HG03025 (cell line): Measurements from ENCODE around the gene CD1D.
"Not testable (repeated sequence)": the region's sequence is repeated elsewhere in the genome, so short reads cannot be mapped to it uniquely, and the experiment has no call there.

Experiments used
- ATAC-seq: cut with Tn5 transposase; IDR thresholded peaks from one replicate; pipeline ENCODE4 v1.9.1; 2021; ENCODE audit warnings: mild to moderate bottlenecking, moderate library complexity; ENCODE audit not compliant: unreplicated experiment, low FRiP score

The CD1D gene

DNA sequence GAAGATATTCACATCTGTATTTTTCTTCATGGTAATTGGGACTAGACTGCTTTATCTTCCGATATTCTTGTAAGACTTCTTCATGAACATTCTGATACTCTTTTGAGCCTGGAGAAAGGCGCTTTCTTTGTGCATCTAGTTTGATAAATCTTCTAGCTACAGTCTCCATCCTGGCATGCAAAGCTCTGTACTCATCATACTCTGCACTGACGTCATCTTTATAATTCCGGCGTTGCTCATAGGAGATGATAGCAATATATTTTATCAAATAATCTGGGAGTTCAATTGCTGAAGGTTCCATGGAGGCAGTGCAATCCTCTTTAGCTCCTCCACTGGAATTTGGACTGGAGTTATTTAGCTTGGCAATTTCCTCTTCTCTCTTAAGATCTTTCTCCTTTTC, 4.8 kb upstream of the CD1D start:
- ATAC-seq = not testable (repeated sequence)

DNA sequence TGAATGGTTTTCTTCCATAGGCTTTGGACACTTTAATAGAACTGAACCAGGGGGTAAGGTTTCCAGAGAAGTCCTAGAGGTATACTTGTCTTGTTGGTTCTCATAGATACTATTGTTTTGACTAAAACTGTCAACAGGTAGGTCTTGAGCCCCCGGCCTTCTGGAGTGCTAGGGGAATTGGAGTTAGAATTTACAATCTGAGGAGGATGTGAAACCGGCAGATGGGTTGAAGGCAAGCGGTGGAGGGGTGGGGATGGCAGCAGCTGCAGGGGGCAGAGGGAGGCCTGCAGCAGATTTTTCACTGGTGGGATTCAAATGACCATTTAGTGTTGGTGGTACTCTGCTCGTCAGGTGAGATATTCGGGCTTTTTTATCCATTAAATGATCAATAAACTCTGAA, 4.3 kb upstream of the CD1D start:
- no peak for ATAC-seq

DNA sequence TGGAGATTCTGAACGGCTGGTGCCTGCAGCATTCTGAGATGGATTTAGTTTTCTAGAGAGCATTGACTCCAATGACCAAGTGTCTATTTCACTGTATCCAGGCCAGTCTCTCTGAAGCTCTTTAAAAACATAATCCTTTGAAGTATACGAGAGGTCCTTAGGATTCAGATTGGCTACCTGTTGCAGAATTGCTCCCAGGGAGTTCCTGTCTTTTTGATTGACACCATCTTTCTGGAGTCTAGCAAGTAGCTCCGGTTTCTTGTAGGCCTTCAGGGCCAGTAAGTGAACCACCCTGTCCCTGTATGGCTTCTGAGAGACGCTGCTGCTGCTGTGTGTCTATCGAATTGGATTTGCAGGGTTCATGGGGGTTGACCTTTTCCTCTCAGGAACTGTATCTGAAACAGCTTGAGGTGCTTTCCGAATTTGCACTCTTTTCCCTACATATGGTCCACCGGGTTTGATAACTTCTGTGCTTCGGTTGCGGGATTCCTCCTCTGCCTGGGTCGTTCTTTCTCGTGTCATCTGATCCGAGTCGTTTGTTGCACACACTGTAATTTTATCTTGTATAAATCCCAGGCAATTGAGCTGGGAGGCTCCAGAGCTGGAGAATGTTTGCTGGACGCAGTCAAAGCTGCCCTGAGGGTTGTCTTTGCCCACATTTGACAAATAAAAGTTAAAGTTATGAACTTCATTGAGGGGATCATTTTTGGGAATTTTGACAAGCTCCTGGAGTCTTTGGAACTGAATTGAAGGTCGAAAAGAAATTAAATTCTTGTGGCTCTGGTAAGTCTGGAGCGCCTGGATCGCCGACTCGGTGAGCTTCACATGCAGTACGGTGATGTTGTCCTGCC, 3.6 kb upstream of the CD1D start:
- not testable (repeated sequence) for ATAC-seq

DNA sequence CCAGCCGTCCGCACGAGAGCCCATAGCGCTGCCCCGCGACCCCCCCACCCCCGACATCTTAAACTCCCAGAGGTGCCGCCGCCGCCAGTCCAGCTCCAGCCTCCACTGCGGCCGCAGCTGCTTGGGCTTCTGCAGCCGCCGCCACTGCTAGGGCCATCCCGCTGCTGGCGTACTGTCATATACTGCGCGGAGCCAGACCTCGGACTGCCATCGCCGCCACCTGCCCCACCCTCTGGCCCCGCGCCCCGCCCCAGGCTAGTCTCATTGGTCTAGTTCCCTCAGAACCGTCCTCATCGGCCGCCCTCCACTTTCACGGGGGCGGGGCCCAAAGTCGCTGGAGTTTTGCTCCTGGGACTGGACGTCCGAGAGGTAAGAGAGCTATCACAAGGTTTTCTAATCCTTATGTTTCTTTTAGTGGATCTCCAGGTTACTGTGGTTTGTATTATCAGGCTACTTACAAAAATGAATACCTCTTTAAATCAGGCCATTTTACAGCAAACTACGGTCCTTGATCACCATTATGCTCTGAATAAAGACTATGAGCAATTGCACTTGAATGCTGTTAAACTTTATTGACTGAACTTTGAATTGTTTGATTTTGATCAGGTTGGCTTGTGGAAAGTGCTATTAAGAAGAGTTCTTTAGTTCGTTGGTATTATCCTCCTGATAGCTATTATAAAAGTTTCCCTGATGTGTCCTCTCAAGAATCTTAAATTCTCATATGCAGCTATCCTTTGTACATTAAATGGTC, 2.8 kb upstream of the CD1D start:
- no peak for ATAC-seq

DNA sequence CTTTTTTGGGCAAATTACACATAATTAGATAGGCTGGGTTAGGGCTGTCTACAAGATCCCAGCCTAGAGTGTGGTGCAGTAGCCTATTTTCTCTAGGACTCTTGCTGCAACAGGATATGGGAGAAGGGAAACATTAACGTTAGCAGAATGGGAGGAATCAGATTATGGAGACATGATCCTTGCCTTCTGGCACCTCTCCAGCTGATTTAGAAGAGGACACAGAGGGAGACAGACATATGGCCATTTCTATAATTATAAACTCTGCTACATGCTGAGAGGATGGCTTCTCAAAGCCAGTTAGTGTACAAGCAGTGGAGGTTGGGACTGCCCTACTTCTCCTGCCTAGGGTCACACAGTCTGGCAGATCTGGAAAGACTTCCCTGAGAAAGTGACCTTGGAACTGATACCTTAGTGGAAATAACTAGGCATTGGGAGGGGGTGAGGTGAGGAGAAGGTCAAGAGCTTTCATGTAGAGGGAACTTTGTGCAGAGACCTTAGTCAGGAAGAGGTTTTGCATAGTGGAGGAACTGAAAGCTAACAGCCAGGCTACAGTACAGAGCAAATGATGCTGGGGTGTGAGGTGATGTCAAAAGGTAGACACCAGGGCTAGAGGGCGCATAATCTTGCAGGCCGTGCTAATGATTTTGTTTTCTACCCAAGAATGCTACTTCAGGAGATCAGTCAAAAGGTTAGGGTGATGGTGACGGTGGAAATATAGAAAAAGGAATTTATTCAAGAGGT, 1.2 kb upstream of the CD1D start:
- ATAC-seq = peak; percentile 91

DNA sequence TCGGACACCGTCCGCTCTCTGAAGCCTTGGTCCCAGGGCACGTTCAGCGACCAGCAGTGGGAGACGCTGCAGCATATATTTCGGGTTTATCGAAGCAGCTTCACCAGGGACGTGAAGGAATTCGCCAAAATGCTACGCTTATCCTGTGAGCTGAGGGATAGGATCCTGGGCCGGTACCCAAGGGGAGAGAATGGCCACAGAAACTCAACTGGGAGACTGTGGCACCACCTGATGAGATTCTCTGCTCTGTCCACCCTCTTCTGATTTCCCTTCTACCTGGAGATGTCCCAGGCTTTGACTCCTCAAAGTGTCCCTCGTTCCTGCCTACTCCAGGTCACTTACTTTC, 855 bp downstream of the CD1D start:
- no peak for ATAC-seq

DNA sequence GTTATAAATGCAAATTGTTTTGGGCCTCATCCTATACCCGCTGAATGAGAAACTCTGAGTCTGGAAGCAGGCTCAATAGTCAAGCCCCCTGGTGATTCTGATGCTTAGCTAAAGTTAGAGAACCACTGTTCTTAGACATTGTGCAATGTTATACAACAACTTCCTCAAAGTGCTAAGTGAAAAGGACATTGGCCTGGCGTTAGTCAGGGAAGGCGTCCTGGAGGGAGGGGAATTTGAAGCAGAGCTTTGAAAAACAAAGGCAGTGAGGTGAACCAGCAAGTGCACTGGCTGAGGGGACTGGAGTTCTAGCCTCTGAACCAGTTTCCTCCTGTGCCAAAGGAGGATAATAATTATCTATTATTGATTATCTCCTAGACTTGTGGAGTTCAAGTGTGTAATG, 5.1 kb downstream of the CD1D start:
- ATAC-seq = no peak

DNA sequence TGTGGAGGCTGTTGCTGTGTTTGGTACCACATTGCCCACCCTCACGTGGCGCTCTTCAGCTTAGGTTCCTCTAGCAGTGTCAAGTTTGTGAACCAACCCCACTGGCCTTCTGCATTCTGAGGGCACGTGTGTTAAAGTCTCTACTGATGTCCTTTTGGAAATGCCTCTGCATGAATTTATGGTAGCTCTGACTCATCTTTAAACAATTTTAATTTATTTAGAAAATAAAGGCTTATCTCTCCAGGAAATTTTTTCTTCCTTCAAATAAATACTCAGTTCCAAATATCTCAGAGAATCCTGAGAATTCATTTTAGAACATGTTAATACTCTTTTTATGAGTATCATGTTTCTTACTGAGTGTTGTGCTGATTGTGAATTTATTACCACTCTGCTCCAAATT, 5.5 kb downstream of the CD1D start:
- no peak for ATAC-seq

DNA sequence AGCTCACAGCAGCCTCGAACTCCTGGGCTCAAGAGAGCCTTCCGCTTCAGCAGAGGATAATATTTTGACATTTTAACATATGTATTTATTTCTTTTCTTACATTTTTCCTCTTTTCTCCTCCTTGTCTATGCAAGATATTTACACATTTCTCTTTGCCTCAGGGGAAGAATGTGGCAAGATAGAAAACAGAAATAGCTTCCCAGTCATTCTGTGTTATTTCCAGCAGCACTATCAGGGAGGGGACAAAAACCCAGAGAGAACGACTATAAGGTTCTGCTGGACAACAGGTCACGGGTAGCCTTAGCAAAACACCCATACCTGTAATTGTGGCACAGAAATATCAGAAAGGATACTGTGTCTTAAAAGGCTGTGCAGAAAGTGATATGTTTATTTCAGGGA, 7.9 kb downstream of the CD1D start:
- no peak for ATAC-seq

DNA sequence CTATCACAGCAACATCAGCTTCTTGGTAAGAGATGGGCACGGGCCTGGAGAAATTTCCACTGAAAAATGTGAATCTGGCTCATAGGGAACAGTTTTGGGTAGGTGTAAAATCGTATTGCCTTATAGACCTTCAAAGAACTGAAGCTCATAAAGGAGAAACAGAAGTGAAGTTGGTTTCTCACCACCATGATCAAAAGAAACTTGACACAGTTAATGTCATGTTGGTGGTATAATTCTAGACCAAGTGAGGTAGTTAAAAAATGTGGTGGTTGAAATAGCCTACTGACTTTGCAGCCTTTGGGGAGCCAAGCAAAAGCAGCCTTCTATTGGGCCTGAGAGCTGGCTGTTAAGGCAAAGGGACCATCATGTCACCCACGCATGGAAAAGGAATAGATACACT, 8.9 kb downstream of the CD1D start:
- ATAC-seq = no peak

DNA sequence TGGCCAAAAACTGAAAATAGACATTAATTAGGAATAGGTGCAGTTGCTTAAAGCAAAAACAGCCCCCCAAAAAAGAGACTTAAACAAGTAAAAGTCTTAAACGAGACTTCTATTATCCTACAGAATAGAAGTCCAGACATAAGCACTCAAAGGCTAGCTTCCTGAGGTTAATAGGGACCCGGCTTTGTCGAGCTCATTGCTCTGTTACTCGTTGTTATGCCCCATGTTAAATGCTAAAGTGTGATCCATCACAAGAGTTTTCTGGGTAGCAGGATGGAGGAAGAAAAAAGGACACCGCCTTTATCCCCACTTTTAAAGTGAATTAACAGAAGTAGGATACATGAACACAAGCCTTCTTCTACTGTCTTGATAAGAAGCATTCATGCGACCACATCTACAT, 10.6 kb downstream of the CD1D start:
- ATAC-seq = no peak

DNA sequence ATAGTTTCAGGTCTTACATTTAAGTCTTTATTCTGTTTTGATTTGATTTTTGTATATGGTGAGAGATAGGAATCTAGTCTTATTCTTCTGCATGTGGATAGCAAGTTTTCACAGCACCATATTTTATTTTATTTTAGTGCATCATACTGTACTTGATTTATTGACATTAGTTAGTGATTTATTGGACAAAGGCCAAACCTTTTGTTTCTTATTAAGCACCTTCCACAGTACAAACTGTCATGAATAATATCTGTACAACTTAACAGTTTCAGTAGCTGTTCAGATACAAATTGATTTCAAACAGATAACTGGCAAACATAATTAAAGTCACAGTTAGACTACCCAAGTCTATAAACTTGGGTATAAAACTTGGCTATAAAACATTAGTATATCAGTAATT, 15.8 kb downstream of the CD1D start:
- ATAC-seq = no peak

DNA sequence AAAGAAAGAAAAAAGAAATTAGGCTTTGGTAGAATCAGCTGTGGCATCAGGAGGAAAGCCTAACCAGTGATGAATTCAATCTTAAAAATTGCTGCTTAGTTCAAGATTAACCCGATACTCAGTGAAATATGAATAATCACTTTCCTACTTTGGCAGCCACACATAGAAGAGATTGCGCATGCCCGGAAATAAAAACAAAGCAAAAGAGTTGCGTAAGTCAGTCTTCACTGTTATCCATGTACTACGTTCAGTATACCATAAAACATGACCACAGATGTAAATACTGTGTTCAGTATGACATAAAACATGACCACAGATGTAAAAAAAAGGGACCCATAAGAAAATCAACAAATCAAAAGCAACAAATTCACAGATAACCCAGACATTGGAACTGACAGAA, 19.2 kb downstream of the CD1D start:
- ATAC-seq = no peak

DNA sequence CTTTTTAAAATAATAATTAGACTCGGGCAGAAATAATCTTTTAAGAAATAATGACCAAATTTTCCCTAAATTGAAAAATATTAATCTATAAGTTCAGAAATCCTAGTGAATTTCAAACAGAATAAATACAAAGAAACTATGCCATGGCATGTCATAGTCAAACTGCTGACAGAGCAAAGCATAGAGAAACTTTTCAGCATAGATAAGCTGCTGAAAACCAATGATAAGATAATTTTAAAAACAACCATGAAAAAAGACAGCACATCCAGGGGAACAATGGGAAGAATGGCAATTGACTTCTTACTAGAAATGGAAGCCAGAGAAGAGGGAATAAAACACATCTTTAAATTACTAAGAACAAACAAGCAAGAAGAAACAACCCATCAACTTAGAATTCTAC, 19.8 kb downstream of the CD1D start:
- ATAC-seq = no peak

DNA sequence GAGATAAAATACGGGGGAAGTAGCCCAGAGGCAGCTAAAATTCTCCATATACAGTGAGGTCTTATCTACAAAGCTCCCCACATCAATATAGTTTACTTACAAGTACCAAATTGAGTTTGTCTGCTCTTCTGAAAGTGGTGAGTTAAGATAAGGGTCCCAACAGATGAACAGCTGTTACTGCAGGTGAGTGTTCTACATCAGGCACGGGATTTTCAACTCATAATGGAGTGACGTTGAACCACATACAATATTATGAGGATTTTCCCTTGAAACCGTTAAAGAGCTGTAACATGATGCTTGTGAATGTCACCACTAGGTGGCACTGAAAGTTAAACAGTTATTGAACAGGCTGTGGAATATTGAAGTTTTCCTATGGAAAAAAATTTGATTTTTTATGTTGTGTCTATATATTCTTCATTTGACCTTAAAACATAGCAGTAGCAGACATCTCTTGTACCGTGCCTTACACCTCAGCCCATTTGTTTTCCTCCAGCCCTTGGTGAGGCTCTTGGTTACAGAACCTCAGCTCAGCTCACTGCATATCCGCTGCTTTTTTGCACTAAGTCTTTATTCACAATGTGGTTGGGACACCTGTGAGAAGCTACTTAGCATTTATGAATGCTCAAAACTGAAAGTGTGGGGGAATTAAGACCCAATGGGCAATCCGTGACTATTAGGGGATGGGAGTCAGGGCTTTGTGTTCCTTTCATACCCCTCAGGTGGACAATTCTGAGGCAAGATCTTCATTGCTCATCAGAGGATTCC, 23.2 kb downstream of the CD1D start:
- peak; percentile 69 for ATAC-seq

DNA sequence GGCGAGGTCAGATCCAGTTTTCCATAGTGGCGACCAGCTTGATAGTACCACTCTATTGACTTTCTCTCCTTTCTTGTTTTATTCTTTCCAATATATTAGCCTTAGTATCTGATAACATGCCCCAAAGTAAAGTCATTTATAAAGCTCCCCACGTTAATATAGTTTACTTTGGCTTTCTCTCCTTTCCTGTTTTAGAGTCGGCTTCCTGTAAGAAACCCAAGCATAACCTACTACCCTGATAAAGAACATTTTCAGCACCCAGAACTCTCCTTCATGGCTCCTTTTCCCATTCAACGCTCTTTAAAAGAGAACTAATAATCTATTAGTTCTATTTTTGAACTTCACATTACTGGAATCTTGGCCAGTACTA, 23.7 kb downstream of the CD1D start:
- ATAC-seq = no peak

DNA sequence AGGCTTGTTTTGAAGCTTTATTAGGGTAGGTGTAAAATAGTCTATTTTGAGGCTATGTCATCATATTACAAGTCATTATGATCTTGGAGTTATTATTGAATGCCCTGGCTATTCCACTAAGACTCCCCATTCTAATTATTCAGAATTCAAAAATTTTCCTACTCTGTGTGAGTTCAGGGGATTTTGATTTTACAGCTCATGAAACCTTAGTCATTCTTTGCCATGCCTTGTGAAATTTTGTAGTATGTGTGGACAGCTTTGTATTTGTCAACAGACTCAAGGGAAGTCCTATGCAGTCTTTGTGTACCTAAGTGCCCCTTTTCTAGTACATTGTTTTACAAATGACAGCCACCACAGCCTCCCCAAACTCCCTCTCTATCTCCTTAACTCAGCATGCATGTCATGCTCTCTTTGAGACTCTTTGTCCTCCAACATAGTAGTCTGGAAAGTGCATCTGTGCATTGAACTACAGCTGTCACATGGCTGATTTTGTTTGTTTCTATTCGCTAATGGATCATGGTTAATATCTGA, 28.0 kb downstream of the CD1D start:
- no peak for ATAC-seq

DNA sequence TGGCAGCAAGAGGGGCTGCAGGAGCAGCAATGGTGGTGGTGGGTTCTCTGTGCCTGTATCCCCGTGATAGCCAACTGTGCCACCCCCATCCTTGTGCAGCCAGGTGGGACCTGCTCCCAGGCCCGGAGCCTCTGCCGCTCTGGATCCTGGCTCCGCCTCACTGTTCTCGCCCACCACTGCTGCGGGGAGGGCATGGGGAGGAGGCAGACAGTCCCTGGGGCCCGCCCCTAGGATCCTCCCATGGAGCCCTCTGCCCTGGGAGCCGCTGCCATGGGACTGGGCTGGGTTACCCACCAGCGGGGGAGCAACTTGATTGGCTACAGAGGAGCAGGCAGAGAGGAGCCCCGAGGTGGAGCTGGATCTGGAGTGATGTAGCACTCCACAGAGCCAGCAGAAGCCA, 31.6 kb downstream of the CD1D start:
- ATAC-seq = no peak

DNA sequence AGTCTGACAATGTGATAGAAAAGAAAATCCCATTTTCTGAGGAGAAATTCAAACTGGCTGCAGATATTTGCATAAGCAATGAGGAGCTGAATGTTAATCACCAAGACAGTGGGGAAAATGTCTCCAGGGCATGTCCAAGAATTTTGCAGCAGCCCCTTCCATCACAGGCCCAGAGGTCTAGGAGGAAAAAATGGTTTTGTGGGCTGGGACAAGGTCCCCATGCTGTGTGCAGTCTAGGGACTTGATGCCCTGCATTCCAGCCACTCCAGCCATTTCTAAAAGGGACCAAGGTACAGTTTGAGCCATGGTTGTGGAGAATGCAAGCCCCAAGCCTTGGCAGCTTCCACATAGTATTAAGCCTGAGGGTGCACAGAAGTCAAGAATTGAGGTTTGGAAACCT, 42.8 kb downstream of the CD1D start:
- ATAC-seq = not testable (repeated sequence)

DNA sequence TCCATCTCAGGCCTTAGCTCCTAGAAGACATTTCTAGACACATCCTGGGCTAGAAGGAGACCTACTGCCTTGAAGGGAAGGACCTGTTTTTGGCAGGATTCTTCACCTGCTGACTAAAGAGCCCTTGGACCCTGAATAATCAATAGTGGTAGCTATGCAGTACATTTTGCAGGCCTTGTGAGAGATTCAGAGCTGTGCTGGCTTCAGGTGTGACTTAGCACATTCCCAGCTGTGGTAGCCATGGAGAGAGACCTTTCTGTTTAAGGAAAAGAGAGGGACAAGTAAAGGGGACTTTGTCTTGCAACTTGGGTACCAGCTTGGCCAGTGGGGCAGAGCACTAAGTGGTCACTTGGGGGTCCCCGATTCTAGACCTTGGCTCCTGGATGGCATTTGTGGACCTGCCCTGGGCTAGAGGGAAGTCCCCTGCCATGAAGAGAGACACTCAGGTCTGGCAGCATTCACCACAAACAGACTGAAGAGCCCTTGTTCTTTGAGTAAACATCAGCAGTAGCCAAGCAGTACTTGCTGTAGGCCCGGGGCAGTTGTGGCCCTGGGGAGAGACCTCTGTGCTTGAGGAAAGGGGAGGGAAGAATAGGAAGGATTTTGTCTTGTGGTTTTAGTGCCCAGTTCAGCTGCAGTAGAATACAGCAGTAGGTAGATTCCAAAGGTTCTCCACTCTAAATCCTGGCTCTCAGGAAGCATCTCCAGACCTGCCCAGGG, 47.4 kb downstream of the CD1D start:
- no peak for ATAC-seq
